Bone marrow (tissue), 2 donors: ENCODE results near the gene MIDN.
"Not testable (repeated sequence)": the region's sequence is repeated elsewhere in the genome, so short reads cannot be mapped to it uniquely, and the experiment has no call there.

Experiments
- DNase-seq, 2 donors: peaks; one replicate each; lab custom pipeline; 2025; lab: John Stamatoyannopoulos, UW

Gene MIDN

GRCh38 chr19:1294688-1295087 is 46.3 kb downstream of the MIDN start:
- no peak for DNase-seq

- DNase-seq: no peak
Observed at GRCh38 chr19:1295169-1296012, 47.0 kb downstream of the MIDN start.

- DNase-seq: no peak
Observed at GRCh38 chr19:1296078-1296477, 47.7 kb downstream of the MIDN start.

GRCh38 chr19:1296575-1297271 is 48.3 kb downstream of the MIDN start:
- DNase-seq: no peak

- no peak for DNase-seq
Observed at GRCh38 chr19:1298235-1298634, 49.9 kb downstream of the MIDN start.

GRCh38 chr19:1299801-1300200 is 51.4 kb downstream of the MIDN start:
- no peak for DNase-seq

- DNase-seq: no peak
Observed at GRCh38 chr19:1300744-1301490, 52.5 kb downstream of the MIDN start.

- no peak for DNase-seq
Observed at GRCh38 chr19:1302533-1303239, 54.3 kb downstream of the MIDN start.

GRCh38 chr19:1304197-1304924 is 56.0 kb downstream of the MIDN start:
- DNase-seq: no peak

- DNase-seq: not testable (repeated sequence)
Observed at GRCh38 chr19:1305354-1305753, 57.0 kb downstream of the MIDN start.

- DNase-seq: no peak
Observed at GRCh38 chr19:1307320-1307719, 58.9 kb downstream of the MIDN start.

- DNase-seq: no peak
Observed at GRCh38 chr19:1307755-1308303, 59.4 kb downstream of the MIDN start.

GRCh38 chr19:1308718-1309117 is 60.3 kb downstream of the MIDN start:
- DNase-seq: no peak
